GM18511 (cell line): ENCODE measurements around the gene VPS13D.
"Not testable (repeated sequence)": the region's sequence is repeated elsewhere in the genome, so short reads cannot be mapped to it uniquely, and the experiment has no call there.

Source experiments
- ATAC-seq: cut with Tn5 transposase; IDR thresholded peaks from one replicate; pipeline ENCODE4 v1.9.1; 2021; ENCODE audit warnings: mild to moderate bottlenecking, moderate library complexity; ENCODE audit not compliant: unreplicated experiment

The VPS13D gene

GRCh38 chr1:12359359-12360133 lies 129.7 kb downstream of the VPS13D start:
- ATAC-seq, result no peak

GRCh38 chr1:12368646-12369045 lies 138.8 kb downstream of the VPS13D start:
- ATAC-seq, result no peak

GRCh38 chr1:12369258-12369657 lies 139.4 kb downstream of the VPS13D start:
- ATAC-seq, result no peak

- ATAC-seq, result no peak
Measured at GRCh38 chr1:12370333-12370975, 140.6 kb downstream of the VPS13D start.

DNA sequence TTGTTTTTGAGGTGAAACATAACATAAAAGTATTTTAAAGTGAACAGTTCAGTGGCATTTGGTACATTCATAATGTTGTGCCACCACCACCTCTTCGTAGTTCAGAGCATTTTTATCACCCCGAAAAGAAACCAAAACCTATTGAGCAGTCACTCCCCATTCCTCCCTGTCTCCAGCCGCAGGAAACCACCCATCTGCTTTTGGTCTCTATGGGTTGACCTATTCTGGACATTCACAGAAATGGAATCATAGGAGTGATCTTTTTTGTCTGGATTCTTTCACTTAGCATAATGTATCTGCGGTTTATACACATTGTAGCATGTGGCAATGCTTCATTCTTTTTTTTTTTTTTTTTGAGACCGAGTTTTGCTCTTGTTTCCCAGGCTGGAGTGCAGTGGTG lies 141.2 kb downstream of the VPS13D start:
- ATAC-seq, result no peak

- ATAC-seq, result no peak
Measured at GRCh38 chr1:12372180-12372579, 142.3 kb downstream of the VPS13D start.

- no peak for ATAC-seq
Measured at GRCh38 chr1:12372761-12373160, 142.9 kb downstream of the VPS13D start.

DNA sequence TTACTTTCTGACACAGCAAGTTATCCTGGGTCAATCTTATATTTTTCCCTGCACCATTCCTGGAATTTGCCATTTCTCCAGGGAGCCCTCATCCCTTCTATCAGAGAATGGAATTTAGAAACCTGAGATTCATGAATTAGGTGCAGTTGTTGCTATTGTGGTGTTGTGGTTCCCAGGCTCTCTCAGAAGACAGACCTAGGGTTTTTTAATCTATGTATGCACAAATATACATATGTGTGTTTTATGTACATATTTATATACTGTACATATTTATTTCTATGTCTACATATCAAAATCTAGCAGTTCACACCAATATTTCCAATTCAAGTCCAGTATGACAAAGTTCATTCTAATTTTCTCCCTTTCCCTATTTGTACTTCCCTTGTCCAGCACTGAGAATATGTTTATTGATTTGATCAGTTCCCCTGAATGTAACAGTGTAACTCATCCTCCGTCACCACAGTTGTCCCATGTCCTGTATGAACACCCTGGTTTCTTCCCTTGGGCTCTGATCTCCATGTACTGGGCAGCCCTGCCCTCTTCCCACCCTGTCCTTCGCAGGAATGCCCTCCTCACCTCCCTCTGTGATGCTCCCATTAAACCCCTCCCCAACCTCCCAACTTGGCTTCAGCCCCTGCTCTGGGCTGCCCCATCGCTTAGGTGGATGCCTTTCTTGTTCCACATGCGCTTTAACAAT lies 145.5 kb downstream of the VPS13D start:
- no peak for ATAC-seq

DNA sequence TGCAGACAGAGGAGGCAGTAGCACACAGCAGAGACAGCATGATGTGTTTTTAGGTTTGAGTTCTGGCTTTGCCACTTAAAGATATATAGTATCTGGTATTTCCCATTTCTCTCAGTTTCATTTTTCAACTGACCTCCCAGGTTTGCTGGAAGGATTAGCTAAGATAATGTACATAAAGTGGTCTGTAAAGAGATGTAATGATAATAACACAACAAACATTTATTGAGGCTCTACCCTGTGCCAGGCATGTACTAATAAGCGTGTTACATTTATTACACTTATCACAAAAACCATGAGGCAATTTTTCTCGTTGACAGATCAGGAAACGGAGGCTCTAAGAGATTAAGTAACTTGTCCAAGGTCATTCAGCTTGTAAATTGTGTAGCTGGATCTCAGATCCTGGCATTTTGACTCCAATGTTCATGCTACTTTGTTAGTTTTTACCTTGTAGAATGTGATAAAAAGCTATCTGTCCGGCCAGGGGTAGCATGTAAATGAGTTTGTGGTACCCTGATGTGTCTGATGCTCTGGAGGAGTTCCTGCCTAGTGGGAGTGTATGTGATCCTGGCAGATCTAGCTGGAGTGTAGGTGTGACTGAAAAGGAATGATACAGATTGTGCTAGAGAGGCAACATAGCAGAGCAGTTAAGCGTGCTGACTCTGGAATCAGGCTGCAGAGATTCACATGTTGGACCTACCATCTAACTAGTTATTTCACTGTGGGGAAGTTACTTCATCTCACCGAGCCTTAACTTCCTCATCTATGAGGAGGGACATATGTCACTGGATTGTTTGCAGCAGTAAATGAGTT lies 146.6 kb downstream of the VPS13D start:
- ATAC-seq, result no peak

DNA sequence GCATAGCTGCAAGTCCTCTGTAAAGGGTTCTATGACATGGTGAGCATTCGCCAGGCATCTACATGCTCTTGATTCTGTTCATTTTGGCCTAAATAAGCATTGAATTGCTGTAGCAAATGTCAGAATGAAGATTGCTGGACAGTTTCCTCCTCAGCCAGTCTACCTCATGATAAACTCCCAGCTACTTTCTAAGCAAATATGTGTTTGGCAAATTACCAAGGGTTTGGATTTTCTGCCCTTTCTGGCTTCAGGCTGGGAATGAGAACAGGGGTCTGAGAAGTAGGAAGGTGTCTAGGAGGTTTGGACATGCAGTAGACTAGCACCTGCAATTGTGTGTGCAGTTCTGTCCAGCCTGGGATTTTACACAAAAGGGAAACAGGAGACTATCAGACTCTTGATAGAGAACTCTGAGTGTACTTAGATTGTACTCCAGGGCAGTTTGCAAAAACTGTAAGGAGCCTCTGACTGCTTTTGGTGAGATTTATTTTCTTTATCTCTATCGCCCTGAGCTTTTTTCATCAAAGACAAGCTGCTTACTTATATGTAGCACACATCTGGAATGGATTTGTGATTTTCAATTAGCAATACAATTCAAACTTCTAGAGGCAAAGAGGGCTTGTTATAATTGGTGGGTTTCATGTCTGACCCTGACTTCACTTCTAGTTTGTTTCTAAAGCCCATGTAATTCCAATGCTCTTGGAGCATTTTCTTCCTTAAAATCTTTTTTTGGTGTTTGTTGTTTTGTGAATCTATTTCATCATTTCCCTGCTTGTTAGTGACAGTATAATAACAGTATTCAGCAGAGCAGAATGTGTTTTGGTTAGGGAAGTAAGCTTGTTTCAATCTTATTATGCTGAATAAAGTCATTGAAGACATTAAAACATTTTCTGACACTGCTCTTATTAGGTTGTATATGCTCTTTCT lies 150.8 kb downstream of the VPS13D start:
- no peak for ATAC-seq

GRCh38 chr1:12383001-12383400 lies 153.2 kb downstream of the VPS13D start:
- no peak for ATAC-seq

DNA sequence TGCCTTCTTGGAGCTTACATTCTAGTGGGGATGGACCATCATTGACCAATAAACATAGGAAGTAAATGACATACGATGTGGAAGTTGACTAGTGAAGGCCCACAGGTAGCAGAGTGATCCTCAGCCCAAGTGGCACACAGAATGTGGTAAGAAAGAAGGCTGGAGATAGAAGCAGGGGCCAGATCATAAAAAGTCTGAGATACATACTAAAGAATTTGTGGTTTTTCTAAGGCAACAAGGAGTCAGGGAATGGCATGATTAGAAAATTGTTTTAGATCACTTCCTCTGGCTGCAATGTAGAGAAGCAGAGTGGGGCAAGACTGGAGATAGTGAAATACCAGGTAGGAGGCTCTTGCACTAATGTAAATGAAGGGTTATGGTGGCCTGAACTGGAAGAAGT lies 154.0 kb downstream of the VPS13D start:
- no peak for ATAC-seq

- ATAC-seq, result no peak
Measured at GRCh38 chr1:12384836-12385456, 155.1 kb downstream of the VPS13D start.

- no peak for ATAC-seq
Measured at GRCh38 chr1:12386130-12386529, 156.3 kb downstream of the VPS13D start.

DNA sequence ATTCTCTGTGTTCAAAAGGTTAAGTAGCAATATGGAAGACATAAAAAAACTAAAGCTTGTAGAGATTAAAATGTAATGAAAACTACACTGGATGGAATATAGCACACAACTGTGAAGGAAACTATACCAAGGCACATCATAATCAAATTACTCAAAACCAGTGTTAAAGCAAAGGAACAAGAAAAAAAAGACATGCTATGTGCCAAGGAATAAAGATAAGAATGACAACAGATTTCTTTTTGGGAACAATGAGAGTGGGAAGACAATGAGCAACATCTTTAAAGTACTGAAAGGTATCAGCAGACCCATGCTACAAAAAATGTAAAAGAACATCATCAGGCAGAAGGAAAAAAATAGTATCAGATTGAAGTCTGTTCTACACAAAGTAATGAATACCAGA lies 157.8 kb downstream of the VPS13D start:
- ATAC-seq, result no peak

DNA sequence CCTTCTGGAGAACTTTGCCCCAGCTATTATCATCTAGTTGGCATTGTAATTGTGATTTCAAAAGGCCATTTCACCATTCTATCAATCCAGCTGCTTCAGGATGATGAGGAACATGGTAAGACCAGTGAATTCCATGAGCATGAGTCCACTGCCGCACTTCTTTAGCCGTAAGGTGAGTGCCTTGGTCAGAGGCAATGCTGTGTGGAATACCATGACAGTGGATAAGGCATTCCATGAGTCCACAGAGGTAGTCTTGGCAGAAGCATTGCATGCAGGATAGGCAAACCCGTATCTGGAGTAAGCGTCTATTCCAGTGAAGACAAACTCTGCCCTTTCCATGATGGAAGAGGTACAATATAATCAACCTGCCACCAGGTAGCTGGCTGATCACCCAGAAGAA lies 160.5 kb downstream of the VPS13D start:
- ATAC-seq, result not testable (repeated sequence)

DNA sequence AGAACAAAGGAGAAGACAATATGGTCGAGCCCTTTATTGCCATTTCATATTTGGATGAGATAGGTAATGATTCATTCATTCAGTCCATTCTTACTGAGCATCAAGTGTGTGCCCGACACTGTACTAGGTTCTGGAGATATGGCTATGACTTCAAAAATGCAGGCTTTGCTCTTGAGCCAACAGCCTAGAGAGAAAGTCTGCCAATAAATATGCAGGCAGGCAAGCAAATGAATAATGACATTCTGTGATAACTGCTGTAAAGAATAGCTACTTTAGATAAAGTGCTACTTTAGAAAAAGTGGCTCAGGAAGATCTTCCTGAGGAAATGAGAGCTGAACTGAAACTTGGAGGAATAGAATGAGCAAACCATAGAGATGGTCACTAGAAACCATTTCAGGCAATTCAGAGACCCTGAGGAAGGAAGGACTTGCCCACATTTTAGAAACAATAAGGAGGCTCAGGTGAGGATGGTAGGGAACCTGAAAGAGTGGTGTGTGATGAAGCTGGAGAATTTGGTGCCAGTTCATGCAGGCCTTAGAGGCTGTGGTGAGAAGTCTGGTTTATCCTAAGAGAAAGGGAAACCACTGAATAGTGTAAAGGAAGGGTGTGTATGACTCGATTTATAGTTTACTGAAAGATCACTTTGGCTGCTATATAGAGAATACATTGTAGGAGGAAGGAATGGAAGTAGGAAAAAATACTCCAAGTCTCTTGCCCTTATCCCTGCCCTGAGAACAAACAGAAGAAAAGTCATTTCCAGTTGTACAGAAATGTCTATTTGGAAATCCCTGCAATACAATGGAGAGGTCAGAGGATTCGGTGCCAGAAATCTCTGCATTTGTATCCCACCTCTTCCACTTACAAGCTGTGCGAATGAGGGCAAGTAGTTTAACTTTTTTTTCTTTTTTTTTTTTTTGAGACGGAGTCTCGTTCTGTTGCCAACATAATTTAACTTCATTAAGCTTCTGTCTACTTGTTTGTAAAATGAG lies 167.9 kb downstream of the VPS13D start:
- no peak for ATAC-seq

DNA sequence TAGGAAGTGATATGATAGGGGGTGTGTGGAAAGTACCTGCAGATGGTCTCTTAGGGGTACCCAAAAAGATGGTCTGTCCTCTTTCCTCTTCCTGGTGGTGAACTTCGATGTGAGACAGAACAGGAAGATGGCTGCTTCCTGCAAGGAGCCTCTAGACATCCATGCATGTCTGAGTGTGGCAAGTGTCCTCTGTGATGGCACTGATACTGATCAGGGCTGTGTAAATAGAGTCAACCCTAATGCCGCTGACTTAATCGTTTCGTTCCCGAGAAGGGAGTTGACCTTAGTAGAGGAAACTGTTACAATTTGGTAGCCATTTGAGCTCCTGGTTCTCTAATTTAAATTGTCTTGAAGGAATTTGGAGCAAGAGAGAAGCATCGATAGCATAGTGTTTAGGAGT lies 168.6 kb downstream of the VPS13D start:
- ATAC-seq, result no peak
